Fibroblast of skin of abdomen (primary cell): ENCODE data around the gene CP.
"Not testable (repeated sequence)": the region's sequence is repeated elsewhere in the genome, so short reads cannot be mapped to it uniquely, and the experiment has no call there.

Experiments
- DNase-seq: peaks from one replicate; pipeline ENCODE4 v3.0.0-alpha.2; 2013

CP gene

DNA sequence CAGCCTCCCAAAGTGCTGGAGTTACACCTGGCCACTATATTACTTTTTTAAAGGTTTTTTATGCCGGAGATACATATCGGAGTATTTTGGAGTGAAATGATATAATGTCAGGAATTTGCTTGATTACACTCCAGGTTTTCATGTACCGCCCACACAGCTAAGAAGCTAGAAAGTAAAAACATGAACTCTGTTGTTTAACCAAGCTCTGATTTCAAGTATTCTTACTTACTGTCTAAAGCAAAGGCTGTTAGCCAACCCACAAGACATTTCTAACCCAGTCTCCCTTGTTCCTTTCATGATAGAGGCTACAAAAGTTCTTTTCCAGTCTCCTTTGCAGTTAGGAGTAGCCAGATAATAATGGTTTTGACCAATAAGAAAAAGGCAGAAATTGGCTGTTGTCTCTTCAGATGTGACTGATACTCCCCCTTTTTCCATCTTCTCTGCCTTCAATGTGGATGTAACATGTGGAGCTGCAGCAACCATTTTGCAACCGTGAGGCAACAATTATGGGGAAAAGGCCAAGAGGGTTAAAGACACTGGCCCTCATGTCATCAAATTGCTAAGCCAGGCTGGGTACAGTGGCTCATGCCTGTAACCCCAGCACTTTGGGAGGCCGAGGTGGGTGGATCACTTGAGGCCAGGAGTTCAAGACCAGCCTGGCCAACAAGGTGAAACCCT, 6.1 kb upstream of the CP start:
- DNase-seq, result no peak

DNA sequence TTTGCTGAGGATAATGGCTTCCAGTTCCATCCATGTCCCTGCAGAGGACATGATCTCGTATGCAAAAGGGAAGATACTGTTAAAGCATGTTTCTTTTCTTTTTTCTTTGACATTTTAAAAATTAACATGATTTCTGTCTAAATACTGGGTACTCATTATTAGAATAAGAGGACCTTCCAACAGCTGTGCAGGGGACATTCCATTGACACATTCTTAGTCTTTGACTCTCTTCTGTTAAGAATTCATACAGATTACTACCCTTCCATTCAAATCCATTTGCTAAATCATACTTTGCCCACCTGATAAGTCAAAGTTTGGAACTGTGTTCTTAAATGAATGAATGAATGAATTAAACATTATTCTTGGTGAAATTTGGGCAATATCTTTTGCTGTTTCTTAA, 5.1 kb upstream of the CP start:
- DNase-seq, result peak; percentile 6

DNA sequence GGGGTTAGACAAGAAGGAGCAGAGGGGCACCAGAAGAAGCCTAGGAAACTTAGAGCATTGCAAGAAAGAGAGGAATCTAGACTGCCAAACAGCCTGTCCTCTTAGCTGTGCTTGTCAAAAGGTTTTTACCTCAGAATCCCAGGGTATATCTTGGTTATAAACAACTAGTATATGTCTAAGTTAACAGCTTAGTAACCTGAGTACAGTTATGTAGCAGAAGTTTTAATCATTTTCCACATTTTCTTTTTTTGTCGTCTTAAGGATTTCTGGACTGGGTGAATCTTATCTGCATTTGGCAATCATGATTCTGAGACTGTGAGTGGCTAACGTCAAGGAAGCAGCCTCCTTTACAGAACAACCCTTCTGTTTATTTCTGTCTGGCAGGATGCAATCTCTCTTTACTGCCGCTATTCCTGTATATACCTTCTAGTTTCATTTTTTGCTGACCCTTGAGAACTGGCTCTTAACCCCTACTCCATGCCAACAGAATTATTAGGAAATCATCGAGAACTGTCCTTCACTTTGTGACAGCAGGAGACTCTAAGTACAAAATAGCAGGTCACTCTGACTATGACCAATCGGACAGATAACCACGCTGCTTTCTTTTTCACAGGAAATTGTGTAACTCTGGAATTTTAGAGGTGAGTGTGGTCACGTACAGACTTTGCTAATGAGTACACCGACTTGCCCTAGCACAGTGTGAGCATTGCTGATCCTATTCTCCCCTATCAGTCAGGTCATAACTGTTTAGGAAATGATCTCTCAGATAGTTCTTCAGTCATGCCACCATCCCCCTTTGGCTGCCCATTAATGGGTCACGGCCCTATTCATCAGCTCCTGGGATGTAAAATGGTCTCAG, 3.3 kb upstream of the CP start:
- DNase-seq, result peak; percentile 72

DNA sequence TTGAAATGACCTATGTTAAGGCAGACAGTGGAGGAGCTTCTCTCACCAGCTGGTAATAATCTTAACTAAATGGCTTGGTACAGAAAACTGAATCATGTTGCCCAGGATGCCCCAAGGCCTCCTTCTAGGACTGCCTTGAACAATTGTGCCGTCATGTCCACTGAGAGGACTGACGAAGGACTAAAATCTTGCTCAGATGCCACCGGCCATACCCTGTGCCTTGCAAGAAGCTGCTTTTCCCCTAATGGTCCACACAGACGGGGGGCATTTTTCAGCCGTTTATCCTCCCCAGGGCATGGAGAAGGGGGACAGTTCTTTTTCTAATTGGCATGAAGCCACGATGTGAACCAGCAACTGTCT, 1.8 kb upstream of the CP start:
- DNase-seq, result no peak

DNA sequence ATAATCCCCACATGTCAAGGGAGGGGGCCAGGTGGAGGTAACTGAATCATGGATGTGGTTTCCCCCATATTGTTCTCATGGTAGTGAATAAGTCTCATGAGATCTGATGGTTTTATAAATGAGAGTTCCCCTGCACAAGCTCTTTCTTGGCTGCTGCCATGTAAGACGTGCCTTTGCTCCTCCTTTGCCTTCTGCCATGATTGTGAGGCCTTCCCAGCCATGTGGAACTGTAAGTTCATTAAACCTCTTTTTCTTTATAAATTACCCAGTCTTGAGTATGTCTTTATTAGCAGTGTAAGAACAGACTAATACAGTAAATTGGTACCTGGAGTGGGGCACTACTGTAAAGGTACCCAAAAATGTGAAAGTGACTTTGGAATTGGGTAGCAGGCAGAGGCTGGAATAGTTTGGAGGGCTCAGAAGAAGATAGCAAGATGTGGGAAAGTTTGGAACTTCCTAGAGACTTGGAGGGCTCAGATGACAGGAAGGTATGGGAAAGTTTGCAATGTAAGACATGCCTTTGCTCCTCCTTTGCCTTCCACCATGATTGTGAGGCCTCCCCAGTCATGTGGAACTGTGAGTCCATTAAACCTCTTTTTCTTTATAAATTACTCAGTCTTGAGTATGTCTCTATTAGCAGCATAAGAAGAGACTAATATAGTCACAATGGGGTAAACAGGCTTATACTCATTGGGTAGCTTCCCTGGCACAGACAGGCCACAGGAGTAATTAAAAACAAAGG, 2.1 kb downstream of the CP start:
- DNase-seq, result not testable (repeated sequence)

DNA sequence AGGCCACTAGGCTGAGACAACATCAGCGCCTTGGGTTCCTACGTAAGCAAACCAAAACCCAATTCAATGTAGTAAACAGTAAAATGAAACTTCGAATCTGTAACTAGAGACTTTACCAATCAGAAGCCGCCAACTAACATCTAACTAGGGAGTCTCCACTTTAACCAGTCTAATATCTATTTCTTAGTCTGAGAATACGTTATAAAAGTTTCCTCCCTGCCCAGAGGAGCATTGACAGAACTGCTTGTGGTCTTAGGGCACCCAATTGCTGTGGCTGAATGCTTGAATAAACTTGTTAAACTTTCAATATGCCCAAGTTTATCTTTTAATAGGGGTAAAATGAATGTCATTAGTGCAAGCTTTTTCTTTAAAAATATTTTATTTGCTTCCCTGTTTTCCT, 4.3 kb downstream of the CP start:
- DNase-seq, result no peak

DNA sequence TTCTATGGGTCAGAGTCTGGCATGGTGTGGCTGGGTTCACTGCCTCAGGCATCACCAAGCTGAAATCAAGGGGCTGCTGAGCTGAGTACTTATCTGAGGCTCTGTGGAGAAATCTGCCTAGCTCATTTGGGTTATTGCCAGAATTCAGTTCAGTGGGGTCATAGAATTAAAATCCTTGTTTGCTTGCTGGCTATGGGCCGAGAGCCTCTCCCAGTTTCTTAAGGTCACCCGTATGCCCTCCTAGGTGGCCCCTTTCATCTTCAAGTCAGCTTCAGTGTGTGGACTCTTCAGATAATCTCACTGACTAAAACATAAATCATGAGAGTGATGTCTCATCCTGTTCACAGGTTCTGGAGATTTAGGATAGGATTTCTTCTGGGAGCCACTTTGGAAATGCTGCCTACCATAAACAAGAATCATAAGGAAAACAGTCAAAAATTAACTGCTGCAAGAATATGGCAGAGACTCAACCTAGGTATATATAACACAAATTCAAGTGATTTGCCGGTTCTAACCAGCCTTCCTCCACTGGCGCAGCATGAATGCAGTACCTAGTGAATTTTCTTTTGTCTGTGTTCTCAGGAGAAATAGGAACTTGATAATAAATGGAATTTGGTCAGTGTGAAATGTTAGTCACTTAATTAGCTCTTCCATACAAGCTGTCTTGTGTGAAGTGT, 5.3 kb downstream of the CP start:
- no peak for DNase-seq

DNA sequence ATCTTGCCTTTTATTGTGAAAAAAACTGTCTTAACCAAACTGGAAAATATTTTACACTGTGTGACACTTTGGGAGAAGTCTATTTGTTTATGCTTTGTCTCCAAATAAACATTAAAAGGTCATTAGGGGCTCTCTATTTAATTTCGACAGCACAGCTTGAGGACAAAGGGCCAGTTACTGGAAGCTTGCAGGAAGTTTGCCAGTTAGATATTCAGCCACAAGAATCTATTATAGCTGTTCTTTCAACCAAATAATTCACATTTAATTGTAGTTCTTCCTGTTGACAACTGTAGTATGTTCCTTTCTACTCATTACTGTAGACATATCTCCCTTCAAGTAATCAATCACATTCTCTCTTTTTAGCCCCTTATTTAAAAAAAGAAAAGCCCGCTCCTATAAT, 6.1 kb downstream of the CP start:
- DNase-seq, result no peak

DNA sequence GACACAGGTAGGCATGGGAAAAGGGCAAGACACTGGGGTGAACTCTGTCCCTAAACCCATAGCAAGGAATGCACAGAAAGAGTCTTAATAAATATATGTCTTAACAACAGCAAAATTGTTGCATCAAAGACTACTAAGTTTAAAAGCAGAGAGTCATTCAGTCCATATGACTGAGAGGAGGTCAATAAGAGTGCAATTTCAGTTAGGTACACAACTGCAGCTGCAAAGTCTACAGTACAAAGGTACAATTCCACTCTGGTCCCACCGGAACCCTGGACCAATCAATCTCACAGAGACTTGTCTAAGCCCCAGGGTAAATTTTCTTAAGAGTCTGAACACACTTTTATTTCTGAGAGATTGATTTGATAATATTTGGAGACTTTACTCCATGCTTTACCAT, 6.9 kb downstream of the CP start:
- no peak for DNase-seq

DNA sequence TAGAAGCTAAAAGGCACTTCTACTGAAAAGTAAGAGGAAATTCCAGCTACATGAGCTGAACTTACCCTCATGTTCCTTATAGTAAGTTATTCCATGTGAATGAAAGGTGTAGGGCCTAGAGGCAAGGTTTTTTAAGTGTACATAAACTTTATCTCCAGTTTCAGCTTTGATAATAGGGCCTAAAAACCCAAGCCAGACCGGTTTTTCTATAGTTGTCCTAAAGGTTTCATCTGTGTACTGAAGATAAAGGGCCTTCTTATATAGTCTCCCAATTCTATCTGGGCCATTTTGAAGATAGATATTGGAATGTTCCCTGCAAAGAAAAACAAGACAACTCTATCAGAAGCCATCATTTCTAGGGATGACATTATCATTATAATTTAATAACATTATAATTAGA, 9.2 kb downstream of the CP start:
- no peak for DNase-seq

DNA sequence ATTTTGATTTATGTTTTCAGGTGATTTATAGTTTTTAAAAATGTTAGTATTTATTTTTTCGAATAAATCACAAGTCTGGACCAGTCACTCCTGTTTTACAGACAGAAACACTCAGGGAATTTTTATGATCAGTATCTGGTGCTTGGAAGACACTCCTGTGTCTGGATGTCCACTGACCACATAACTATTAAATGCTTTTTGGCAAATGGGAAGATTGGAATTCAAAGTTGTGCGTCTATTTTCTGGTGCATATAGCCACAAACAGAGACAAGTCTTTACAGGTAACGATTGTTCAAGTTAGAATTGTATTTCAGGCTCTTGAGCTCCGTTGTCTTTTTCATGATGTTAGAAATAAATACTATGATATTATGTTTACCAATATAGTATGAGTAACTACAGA, 12.2 kb downstream of the CP start:
- DNase-seq, result no peak

DNA sequence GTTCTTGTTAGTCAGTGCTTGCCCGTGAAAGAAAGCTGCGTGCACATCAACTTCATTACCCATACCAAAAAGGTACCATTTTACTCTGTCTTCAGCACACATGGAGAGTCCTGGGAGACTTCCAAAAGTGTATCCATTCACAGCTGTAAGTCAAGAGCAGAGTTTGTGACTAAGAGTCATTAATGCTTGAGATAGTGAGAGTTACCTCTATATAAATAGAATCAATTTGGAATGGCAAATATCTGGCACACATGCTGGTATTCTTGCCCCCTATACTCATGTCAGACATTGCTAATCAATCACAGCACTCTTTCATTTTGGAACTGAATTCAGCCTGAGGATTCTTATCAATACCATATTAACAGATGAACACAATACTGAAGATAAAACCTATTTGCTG, 14.2 kb downstream of the CP start:
- peak; percentile 14 for DNase-seq

DNA sequence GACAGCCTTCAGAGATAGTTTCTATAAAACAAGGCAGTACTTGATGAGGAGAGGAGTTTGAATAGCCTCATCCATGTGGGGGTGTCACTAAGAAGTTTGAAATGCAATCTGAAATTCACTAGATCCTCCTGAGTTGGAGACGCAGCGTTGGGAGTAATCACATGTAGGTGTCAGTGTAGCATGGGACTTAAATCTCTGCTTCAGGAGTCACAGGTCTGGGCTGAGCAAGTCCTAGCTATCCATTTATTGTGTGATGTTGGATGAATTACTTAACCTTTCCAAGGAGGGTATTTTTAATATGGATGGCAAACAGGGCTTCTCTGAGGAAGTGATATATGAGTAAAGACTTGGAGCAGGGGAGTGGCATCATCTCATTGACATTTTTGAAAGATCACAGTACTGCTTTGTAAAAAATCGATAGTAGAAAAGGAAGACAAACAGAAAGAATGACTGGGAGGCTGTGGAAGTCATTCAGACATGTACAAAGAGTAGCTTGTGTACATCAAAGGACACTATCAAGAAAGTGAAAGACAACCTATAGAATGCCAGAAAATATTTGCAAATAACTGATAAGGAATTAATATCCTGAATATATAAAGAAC, 17.1 kb downstream of the CP start:
- no peak for DNase-seq

DNA sequence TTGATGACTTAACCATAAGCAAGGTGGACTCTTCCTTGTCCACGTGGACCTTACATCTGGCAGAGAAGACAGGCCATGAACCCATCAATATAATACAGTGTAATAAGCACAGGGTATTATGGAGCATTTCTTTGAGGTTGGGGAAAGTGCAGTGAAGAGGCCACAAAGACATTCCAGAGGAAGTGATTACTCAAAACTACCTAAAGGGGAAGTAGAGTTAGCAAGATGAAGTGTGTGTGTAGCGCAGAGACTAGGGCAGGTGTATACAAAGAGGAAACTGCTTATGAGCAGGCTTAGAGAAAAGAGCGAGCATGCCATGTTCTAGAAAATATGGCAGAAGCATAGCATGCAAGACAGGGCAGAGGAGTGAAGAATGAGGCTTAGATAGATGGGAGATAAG, 17.9 kb downstream of the CP start:
- no peak for DNase-seq

DNA sequence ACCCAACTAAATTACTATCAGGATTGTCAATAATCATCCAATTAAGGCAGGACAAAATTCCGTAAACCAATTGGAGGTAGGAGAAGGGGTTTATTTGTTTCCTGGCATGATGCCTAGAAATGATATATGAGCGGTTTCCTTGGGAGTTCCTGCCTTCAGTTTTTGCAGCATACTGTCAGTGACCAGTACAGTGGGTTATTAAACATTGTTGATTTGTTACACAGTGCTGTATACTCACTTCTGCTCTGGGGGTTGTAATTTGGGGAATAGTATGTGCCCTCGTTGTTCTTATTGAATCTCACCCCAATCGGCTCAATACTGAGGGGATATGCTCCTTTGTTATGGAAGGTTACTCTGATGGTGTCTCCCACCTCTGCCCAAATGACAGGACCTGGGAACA, 22.2 kb downstream of the CP start:
- peak; percentile 54 for DNase-seq

DNA sequence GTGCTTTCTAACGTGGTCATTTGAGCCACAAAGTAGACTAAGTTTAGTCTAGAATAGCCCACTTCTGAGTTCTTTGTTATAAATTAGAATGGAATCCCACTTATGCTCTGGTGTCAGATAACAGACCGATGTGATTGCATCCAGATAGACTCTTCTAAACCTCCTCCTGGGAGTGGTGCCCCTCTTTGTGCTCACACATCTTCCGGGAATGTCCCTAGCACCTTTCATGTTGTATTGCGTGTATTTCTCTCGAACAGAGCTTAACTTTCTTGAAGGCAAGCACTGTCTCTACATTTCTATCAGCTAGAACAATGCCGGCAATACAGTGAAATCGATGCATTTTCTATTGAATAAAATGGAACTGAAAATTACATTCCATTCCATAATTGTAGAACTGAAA, 23.0 kb downstream of the CP start:
- peak; percentile 77 for DNase-seq

DNA sequence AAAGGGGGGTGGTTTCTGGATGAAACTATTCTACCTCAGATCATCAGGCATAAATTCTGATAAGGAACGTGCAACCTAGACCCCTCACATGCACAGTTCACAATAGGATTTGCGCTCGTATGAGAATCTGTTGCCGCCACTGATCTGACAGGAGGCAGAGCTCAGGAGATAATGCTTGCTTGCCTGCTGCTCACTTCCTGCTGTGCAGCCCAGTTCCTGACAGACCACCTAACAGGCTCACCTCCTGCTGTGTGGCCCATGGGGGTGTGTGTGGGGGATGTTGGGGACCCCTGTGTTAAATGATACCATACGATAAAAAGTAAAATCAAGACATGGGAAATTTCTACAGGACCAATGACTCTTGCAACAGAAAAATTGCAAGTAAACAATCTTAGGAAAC, 24.0 kb downstream of the CP start:
- no peak for DNase-seq

DNA sequence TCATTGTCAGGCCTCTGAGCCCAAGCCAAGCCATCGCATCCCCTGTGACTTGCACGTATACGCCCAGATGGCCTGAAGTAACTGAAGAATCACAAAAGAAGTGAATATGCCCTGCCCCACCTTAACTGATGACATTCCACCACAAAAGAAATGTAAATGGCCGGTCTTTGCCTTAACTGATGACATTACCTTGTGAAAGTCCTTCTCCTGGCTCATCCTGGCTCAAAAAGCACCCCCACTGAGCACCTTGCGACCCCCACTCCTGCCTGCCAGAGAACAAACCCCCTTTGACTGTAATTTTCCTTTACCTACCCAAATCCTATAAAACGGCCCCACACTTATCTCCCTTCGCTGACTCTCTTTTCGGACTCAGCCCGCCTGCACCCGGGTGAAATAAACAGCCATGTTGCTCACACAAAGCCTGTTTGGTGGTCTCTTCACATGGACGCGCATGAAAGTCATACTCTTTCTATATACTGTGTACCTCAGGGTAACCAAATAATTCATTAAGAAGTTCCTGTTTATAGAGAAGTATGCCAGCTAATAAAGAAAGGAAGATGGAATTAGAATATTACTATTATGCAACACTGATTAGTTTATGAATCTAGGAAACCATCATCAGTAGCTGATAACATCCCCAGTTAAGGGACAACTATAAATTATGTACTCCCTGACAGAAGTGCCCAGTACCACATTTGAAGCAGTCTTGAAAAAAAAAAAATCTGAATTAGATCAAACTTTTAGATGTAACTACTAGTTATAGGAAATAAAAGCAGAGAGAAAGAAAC, 24.6 kb downstream of the CP start:
- DNase-seq, result not testable (repeated sequence)

DNA sequence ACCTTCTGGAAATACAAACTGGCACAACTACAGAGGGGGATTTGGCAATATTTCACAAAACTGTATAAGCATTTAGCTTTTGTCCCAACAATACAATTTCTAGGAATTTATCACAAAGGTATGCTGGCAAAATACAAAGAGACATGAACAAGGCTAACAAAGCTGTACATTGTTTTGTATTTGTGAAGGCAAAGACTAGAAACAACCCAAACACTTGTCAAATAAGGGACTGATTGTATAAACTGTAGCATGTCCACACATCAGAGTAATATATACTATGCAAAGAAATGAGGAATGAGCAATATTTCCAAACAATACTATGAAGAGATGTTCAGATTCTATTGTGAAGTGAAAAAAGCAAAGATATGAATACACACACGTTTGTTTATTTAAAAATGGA, 26.4 kb downstream of the CP start:
- no peak for DNase-seq

DNA sequence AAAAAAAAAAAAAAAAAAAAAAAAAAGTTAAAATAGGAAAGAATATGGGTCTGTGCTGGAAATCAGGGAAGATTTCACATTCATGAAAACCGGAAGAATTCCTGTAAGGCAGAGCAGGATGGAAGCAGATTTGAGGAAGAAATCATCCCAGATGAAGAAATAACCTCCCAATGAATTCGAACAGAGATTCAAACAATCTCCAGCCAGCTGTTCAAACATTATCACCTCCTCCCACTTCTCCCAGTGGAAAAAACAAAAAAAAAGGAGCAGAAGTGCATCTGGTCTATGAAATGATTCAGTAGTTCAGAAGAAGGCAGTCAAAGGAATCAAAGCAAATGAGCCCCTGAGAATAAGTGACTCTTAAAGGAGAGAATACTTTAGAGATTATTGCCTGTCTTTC, 33.1 kb downstream of the CP start:
- DNase-seq, result no peak

DNA sequence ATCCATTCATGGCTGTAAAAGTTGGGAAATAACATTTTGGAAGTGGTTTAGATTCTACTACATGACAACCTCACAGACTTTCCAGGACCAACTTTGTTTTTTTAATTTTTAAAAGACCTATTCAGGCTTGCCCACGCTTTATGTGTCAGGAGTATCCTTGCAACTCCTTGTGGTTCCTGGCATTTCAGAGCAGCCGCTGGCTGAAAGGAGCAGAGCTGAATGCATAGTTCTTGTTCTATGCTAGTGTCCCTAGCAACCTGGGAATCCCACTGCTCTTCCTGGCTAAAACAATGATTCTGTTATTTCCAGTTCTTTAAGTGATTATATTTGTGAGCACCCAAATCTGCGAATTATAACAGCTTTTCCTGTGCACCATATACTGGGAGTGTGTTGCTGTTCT, 34.9 kb downstream of the CP start:
- no peak for DNase-seq

DNA sequence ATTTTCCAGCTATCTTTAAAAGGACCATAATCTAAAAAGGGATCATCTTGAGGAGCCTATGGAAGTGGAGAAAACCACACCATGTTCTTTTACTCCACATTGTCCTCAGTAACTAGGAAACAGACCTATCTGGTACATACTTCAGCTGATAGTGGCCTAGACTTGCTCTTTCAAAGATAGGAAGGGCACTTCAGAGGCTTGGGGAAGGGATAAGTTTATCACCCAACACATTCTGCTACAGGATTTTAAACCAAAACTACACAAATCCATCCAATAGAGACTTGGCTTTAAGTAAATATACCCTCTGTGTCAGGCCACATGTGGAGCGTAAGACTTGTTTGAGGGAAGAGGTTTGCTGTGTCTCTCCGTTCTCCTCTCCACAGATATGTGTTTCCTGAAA, 35.4 kb downstream of the CP start:
- no peak for DNase-seq
